Activated CD8-positive, alpha-beta memory T cell treated with anti-CD3 and anti-CD28 coated beads for 4 hours (primary cell): ENCODE measurements around the gene RCAN1.
"Not testable (repeated sequence)": the region's sequence is repeated elsewhere in the genome, so short reads cannot be mapped to it uniquely, and the experiment has no call there.

ENCODE experiments used
- DNase-seq, 2 donors: peaks; one replicate each; pipeline ENCODE4 v3.0.0-alpha.2; 2020; ENCODE audit warnings: low read depth in 2 of 2

Gene RCAN1

GRCh38 chr21:34517491-34518245, 97.2 kb downstream of the RCAN1 start:
- no peak for DNase-seq

DNA sequence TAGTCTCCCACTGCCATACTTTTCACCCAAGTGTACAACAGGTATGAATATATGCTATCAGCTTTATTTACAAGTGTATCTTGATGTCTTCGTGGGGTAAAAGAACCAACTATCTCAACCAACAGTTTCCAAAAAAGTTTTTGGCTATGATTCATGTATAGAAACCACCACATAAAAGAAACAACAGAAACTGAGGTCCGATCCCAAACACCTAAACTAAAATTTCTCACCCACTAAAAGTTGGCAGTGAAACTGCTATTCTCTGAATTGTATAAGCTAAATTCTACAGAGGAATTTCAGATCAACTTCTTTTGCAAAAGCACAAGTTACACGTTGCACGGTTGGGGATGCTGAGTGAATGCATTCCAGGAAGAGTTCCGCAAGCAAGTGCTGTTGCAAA, 97.9 kb downstream of the RCAN1 start:
- no peak for DNase-seq

DNA sequence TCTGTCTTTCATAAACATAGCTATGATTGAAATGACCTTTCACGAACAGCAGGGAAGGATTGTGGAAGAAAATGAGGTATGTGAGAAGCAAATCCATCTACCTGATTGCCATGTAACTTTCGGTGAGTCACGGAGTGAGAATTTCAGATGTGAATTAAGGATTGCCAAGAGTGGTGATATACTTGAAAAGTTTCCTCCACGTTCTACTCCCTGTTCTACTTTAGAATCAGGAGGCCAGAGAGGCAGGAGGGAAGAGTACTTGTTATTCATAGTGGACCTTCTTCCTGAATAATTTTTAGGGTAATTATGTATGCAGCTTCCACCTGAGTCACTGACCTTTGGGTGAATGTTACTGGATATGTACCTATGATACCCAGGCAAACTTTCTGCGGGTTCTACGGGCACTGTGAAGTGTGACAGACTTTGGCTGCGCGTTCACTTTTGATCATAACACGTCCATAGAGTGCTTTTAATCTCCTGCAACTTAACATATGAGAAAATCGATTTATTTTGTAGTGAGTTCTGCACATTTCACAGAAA, 100.3 kb downstream of the RCAN1 start:
- DNase-seq, result no peak

- no peak for DNase-seq
Measured at GRCh38 chr21:34513129-34513675, 101.7 kb downstream of the RCAN1 start.

GRCh38 chr21:34511787-34512455, 103.0 kb downstream of the RCAN1 start, which contains the start of gene KCNE1:
KCNE1 (minus strand) TSS chr21:34512210; CDS start chr21:34449634, 62,576 bp downstream.
- no peak for DNase-seq

DNA sequence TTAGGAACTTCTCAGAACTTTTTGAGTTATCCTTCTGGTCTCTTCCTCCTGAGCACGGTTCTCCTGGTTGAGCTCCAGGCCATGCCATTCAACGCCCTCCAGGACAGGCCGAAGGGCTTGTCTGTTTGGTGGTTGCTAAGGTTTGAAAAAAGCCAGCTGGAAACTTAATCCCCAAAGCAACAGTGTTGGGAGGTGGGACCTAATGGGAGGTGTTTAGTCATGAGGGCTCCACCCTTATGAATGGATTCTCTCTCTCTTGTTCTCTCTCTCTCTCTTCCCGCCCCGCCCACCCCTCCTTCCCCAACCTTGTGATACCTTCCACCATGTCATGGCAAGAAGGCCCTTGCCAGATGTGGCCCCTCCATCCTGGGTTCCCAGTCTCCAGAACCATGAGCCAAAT, 103.7 kb downstream of the RCAN1 start:
- no peak for DNase-seq

GRCh38 chr21:34510148-34511142, 104.5 kb downstream of the RCAN1 start:
- no peak for DNase-seq

GRCh38 chr21:34509151-34509550, 105.8 kb downstream of the RCAN1 start:
- DNase-seq, result no peak

- no peak for DNase-seq
Measured at GRCh38 chr21:34504595-34504994, 110.3 kb downstream of the RCAN1 start.

DNA sequence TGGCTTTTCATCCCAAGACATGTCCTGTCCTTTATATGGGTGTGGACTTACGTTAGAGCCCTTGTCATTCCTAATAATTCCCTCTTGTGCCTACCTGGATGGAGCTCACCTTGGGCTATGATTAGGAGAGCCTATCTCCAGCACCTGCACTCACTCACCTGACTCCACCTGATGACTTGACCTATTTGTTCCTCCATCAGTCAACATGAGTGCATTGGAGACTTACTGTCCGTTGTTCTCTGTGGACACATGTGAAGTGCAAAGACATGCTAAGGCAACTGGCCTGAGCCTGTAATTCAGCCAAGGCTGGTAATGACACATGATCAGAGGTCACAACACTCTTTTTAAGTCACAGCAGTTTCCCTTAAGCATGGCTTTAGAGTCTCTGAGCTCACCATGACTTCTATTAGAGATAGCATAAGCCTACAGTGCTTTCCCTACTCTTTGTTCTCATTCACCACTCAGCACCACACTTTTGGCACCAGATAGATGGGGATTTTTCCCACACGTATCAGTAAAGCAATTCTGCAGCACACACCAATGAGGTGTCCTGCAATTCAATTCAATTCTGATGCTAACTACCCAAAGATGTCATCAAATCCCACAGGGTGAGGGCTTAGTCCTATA, 112.3 kb downstream of the RCAN1 start:
- DNase-seq, result no peak

DNA sequence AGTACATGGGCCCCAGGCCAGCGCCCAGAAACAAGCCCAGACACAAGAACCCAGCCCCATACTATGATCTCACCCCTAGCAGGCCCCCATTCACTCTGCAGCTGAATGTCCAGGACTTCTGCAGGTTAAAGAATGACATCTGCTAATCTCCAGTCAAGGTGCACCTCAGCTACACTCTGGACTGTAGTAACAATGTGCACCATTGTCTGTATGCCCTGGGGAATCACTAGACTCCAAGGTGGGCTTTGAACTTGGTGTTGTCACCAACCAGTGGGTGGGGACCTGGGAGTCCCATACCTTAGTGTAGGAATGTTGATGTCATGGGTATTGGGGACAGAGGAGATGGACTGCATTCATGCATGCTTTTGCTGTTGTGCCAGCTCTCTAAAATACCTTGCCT, 113.2 kb downstream of the RCAN1 start:
- no peak for DNase-seq

- no peak for DNase-seq
Measured at GRCh38 chr21:34500191-34500590, 114.7 kb downstream of the RCAN1 start.

GRCh38 chr21:34499116-34499515, 115.8 kb downstream of the RCAN1 start:
- no peak for DNase-seq

DNA sequence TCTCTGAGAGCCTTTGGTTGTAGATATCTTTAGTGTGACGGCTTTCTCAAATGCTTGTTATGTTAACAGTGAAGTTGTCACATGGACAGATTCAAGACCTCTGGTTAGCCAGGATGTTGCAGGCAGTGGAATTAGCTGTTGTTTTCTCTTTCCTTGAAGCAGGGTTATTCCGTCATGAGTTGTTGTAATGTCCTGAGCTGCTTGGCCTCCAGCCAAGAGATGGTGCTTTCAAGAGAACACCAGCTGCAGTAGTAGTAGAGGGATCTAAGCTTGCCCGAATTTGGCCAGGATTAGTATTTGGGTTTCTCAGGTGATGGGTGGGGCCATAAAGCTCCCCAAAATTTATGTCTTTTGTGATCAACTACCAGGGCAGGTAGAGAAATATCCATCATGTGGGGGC, 116.3 kb downstream of the RCAN1 start:
- DNase-seq, result no peak

DNA sequence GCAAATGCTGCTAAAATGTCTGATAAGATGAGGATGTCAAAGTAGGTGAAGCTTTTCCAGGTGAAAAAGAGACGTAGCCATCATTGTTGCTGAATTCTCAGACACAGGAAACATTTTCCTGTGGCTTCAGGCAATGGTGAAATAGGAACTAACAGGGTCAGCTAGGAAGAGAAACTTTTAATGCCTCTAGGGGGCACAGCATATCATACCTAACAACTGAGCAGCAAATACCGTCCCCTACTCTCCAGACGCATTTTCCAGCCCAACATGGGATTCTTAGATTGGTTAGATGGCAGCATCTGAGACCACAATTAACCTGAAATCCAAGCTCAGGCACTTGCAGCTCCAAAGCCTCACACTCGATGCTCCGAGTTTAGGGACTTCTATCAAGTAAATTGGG, 131.1 kb downstream of the RCAN1 start:
- DNase-seq, result not testable (repeated sequence)

DNA sequence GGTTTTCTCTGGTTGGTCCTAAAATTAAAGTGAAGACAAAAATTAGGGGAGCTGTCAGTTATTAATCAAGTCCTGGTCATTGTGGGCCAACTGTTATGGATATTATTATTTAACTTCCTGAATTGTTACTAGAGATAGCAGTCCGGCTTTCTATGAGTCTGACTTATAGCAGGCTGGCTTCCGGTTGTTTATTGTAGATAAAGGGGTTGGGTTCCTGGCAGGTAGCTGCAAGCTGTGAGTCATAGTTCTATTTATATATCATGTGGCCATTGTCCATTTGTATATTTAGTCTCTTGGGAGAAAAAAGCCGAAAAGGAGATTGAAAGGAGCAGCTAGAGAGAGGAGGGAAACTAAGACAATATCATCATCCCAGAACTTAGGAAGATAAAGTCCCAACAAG, 131.5 kb downstream of the RCAN1 start:
- not testable (repeated sequence) for DNase-seq

GRCh38 chr21:34467333-34467732, 147.6 kb downstream of the RCAN1 start:
- not testable (repeated sequence) for DNase-seq
